Inferior parietal cortex (tissue), 1 donor: Measurements from ENCODE around the gene USP43.

Source experiments
- DNase-seq: peaks from one replicate; pipeline ENCODE4 v3.0.0-alpha.2; 2016; ENCODE audit errors: extremely low spot score

Gene USP43

DNA sequence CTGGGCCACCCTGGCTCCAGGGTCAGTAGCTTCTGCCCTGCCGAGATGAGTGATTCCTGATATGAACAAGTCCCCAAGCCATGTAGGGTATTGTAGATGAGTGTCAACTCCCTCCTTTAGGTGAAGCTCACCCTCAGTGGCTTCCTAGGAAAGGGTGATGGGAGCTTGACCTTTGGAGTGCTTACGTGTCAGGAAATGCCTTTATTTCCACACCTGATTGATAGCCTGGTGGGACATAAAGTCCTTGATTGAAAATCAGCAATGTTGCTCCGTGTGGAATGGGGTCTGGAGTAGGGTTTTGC lies 58.4 kb downstream of the USP43 start:
- no peak for DNase-seq

GRCh38 chr17:9705745-9706144 lies 60.4 kb downstream of the USP43 start:
- DNase-seq, result no peak

GRCh38 chr17:9707948-9708347 lies 62.6 kb downstream of the USP43 start:
- DNase-seq, result no peak

GRCh38 chr17:9714801-9715200 lies 69.5 kb downstream of the USP43 start:
- DNase-seq, result no peak

GRCh38 chr17:9715503-9716016 lies 70.2 kb downstream of the USP43 start:
- DNase-seq, result no peak

GRCh38 chr17:9725575-9725974 lies 80.3 kb downstream of the USP43 start:
- DNase-seq, result no peak

- no peak for DNase-seq
Observed at GRCh38 chr17:9726291-9726690, 81.0 kb downstream of the USP43 start.

DNA sequence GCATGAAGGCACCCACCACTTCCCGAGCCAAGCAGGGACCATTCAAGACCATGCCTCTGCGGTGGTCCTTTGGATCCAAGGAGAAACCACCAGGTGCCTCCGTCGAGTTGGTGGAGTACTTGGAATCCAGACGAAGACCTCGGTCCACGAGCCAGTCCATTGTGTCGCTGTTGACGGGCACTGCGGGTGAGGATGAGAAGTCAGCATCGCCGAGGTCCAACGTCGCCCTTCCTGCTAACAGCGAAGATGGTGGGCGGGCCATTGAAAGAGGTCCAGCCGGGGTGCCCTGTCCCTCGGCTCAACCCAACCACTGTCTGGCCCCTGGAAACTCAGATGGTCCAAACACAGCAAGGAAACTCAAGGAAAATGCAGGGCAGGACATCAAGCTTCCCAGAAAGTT lies 82.7 kb downstream of the USP43 start:
- no peak for DNase-seq

DNA sequence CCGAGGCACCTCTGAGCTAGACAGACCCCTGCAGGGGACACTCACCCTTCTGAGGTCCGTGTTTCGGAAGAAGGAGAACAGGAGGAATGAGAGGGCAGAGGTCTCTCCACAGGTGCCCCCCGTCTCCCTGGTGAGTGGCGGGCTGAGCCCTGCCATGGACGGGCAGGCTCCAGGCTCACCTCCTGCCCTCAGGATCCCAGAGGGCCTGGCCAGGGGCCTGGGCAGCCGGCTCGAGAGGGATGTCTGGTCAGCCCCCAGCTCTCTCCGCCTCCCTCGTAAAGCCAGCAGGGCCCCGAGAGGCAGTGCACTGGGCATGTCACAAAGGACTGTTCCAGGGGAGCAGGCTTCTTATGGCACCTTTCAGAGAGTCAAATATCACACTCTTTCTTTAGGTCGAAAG lies 83.2 kb downstream of the USP43 start:
- DNase-seq, result no peak

GRCh38 chr17:9729034-9729650 lies 83.8 kb downstream of the USP43 start:
- DNase-seq, result peak; percentile 78

- no peak for DNase-seq
Observed at GRCh38 chr17:9729735-9730420, 84.6 kb downstream of the USP43 start.

- DNase-seq, result no peak
Observed at GRCh38 chr17:9750524-9750923, 105.2 kb downstream of the USP43 start.

GRCh38 chr17:9755083-9755482 lies 109.8 kb downstream of the USP43 start:
- DNase-seq, result no peak

GRCh38 chr17:9760266-9760665 lies 114.9 kb downstream of the USP43 start:
- DNase-seq, result no peak

- no peak for DNase-seq
Observed at GRCh38 chr17:9763643-9764042, 118.3 kb downstream of the USP43 start.

GRCh38 chr17:9765322-9765721 lies 120.0 kb downstream of the USP43 start:
- DNase-seq, result no peak

DNA sequence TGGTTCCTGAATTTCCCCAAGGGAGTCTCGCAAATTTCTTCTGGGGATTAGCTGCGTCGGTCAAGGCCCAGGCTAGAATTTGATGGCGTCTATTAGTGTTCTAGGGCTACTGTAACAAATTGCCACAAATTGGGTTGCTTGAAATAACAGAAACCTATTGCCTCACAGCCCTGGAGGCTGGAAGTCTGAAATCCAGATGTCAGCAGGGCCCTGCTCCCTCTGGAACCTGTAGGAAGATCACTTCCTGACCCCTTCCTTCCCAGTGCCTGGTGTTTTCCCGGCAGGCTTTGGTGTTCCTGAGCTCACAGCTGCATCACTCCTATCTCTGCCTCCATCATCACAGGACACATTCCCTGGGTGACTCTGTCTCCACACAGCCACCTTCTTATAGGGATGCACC lies 121.7 kb downstream of the USP43 start:
- DNase-seq, result no peak

DNA sequence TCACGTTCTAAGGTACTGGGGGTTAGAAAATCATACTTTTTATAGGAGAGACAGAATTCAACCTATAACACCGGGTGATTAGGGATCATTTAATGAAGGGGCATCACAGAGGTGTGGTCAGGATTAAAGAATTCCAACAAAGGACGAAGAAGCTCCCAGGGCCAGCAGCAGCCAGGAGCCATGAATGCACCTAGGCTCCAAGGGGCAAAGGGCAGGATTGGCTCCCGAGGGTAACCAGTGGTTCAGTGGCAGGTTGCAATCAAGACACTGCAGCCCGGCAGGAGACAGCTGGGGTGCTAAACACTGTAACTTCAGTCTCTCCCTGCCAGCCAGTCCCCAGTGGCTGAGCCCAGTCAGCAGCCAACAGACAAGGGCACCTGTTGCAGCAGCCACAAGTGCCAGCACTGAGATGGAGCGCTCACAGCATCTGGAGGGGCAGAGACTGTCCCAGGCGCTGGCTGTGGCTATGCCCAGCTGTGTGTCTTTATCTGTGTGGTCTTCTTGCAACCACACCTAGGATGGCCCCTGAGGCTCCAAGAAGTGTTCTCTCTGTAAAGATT lies 122.2 kb downstream of the USP43 start:
- DNase-seq, result no peak

GRCh38 chr17:9768381-9768934 lies 123.1 kb downstream of the USP43 start:
- peak; percentile 61 for DNase-seq

GRCh38 chr17:9769036-9769695 lies 123.8 kb downstream of the USP43 start:
- DNase-seq, result no peak

- DNase-seq, result no peak
Observed at GRCh38 chr17:9771465-9771864, 126.1 kb downstream of the USP43 start.

DNA sequence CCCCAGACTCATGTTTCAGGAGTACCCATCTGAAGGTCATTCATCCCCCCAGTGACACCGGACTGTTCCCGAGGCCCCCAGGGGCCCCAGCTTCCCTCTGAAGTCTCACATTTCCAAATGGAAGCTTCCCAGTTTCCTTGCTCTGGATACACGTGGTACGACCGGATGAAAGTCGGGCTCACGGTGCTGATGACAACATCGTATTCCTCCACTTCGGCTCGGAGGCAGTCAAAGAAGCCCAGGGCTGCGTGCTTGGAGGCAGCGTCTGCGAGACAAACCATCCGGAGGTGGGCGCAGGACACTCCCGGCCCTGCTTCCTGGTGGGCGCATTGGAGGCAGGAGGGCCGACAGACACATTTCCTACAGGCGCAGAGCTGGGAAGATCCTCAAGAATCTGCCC lies 127.3 kb downstream of the USP43 start:
- no peak for DNase-seq

DNA sequence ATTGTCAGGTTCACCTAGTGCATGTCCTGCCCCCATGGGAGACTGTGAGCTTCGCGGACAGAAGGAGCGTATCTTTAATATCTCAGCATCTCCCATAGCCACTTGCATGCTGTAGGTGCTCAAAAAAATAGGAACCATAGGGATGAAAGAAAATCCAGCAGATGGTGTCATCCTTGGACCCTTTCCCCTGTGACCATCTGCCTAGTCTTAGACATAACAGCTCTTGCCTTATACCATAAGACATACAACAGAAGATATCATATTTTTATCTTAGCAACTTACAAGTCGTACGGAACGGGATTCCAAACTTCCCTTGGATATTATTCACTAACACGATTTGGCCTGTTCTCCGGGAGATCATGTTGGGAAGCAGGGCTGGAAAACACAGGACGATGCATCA lies 131.6 kb downstream of the USP43 start:
- DNase-seq, result peak; percentile 45
